Measurements from ENCODE around the gene GRM2.

GRCh38 chr3:51686512-51687215, 20.2 kb upstream of the GRM2 start:
- no peak for TF ChIP-seq CTCF (conservative IDR thresholded peaks at IDR 0.05 in 1 of 2, IDR thresholded peaks at IDR 0.05 in 1 of 2; ENCODE audit: low read depth in 1 of 2, low read length in 2 of 2)
- TF ChIP-seq EZH2 (IDR thresholded peaks at IDR 0.05; ENCODE audit: low read length, missing control alignments) = no peak

Data from fibroblast of lung (primary cell).